Fibroblast of pulmonary artery (primary cell): ENCODE results near the gene LRMDA.

ENCODE experiments used
- DNase-seq: peaks from one replicate; pipeline ENCODE4 v3.0.0-alpha.2; 2010; ENCODE audit warnings: low read depth
- H3K4me3 ChIP-seq: replicated peaks from 2 replicates; pipeline ENCODE4 v1.5.1; 2011; ENCODE audit warnings: low read depth, mild to moderate bottlenecking, control low read depth, low read length, moderate library complexity
- TF ChIP-seq, protein P1 (sequence below): IDR thresholded peaks from 2 replicates; pipeline ENCODE4 v1.5.1; 2011; ENCODE audit warnings: mild to moderate bottlenecking, control low read depth, low read length, inconsistent platforms; ENCODE audit errors: missing control alignments

LRMDA gene

DNA sequence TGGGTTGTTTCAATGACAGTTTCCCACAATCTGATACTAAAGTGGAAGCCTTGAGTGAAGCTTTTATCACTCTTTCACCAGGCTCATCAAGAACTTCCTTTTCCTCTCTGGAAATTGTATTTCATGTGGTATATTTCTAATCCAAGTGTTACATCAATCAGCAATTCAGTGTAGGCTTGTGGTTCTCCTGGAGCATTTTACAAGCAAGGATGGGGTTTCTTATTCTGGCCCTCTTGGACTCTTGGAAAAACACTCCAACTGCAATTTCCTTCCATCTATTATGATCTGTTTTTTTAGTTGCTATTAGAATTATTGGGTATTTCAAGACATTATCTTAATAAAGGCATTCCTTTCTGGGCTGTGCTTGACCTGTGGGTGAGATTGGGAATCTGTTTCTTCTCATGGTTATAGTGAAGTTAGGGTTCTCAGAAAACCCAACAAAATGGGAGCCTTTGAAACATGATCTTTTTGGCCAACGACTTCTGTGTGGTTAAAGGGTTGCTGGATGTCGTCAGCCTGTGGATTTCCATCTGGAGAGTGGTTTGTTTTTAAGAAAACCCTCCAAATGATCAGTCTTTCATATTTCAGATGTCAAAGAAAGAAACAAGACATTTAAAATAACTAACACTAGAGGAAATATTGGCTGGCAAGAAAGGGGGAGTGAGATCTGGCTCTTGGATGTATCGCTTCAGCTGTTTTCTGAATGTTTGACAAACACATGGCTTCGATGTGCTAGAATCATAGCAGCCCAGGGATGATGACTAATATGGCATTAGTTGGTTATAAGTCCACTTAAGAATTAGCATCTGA lies 540.2 kb downstream of the LRMDA start:
- H3K4me3 ChIP-seq, result no peak overlapping the region
- TF ChIP-seq, protein P1, sequence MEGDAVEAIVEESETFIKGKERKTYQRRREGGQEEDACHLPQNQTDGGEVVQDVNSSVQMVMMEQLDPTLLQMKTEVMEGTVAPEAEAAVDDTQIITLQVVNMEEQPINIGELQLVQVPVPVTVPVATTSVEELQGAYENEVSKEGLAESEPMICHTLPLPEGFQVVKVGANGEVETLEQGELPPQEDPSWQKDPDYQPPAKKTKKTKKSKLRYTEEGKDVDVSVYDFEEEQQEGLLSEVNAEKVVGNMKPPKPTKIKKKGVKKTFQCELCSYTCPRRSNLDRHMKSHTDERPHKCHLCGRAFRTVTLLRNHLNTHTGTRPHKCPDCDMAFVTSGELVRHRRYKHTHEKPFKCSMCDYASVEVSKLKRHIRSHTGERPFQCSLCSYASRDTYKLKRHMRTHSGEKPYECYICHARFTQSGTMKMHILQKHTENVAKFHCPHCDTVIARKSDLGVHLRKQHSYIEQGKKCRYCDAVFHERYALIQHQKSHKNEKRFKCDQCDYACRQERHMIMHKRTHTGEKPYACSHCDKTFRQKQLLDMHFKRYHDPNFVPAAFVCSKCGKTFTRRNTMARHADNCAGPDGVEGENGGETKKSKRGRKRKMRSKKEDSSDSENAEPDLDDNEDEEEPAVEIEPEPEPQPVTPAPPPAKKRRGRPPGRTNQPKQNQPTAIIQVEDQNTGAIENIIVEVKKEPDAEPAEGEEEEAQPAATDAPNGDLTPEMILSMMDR, result no peak
- peak; percentile 19 for DNase-seq

DNA sequence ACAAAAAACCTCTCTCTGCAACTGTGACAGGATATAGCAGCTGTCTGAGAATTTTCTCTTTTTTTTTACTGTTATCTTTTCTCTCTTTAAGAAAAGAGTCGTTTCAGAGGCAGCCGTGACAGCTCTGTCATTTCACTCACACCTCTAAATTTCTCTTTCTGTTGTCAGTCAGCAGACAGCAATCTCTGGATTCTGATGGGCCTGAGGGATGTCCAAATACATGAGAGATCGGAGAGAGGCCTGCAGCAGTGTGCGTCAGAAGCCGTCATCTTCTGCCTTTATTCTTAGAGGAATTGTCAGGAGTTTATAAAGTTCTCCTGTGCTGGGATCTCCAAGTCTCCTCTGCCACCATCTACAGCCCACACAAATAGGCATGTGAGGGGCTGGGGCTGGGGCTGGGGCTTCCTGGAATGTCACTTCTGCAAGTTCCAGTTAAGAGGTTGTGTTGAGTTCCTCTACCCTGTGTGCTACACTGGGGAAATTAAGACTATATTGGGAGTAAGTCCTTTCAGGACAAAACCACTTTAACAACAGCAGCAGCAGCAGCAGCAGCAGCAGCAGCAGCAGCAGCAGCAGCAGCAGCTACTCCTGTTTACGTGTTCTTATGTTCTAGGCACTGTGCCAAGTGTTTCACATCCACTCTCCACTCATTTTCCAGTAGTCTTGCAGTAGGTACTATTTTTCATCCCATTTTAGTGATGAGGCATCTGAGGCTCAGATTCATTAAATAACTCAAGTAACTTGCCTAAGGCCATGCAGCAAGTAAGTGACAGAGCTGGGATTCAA lies 541.3 kb downstream of the LRMDA start:
- peak; percentile 80 for DNase-seq
- TF ChIP-seq, protein P1, result no peak
- H3K4me3 ChIP-seq, result no peak overlapping the region

DNA sequence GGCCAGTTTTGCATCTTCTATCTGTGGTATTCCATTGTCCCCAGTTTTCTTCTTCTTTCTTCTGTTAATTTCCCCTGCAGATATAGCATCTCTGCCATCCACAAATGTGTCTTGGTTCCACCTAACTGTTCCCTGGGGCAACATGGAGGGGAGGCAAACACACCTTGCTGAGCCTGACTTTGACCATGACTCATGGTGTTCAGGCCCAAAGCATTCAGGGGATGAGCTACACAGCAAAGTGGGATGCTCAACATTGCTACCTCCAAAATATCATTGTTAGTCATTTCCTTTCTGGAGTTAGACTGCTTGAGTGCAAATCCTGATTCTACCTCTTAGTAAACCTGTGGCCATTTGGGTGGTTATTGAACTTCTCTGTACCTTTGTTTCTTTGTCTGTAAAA lies 542.7 kb downstream of the LRMDA start:
- no peak for DNase-seq
- H3K4me3 ChIP-seq, result no peak overlapping the region
- TF ChIP-seq, protein P1, result no peak

DNA sequence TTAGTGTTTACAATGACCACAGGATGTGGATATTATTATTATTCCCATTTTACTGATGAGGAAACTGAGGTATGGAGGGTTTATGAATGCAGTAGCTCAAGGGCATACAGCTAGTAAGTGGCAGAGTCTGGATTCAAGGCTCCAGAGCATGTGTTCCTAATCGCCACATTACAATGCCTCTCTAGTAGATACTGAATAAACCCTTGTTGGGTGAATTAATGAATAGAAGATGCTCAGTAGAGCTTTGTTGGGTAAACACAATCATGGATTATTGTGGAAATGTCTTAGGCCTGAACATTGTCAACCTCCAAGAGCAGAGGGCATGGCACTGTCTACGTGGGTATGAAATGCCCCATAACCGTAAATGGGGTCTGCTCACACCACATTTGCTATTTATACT lies 545.3 kb downstream of the LRMDA start:
- no peak for DNase-seq
- TF ChIP-seq, protein P1, result no peak
- no peak overlapping the region for H3K4me3 ChIP-seq

DNA sequence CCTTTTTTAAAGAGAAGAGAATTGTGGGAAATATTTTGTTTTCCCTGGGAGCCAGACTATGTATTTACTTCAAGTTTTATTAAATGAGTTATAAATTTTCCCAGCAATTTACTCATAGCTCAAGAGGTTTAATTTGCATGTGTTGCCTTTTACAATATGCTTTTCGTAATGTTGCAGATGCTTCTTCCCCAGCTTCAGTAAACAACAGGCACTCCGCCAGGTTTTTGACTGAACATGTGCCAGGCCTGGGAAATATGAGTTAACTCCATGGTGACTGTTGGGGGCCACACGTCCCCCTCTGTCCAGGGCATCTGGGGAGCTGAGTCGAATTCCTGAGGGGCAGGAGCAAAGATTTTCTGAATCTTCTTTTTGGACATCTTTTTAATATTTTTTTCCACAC lies 545.7 kb downstream of the LRMDA start:
- DNase-seq, result no peak
- TF ChIP-seq, protein P1, result no peak

DNA sequence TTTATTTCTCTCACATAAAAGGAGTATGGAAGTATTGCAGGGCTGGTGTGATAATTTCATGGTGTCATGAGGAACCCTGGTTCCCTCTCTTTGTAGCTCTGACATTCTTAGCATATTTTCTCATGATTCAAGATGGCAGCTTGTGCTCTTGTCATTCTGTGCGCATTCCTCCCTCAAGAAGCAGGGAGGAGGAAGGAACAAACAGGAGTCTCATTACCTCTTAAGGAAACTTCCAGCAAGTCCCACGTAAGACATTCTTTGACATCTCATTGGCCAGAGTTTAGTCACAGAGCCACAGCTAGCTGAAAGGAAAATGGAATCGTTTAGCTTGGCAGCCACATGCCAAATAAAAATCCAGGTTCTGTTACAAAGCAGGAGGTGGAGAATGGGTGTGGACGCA lies 546.8 kb downstream of the LRMDA start:
- DNase-seq, result no peak
- TF ChIP-seq, protein P1, result no peak

More for the DNA sequence above, 545.7 kb downstream of the LRMDA start:
- no peak overlapping the region for H3K4me3 ChIP-seq

More for the DNA sequence above, 546.8 kb downstream of the LRMDA start:
- no peak overlapping the region for H3K4me3 ChIP-seq
